ENCODE data around the gene SEMA3A.

DNA sequence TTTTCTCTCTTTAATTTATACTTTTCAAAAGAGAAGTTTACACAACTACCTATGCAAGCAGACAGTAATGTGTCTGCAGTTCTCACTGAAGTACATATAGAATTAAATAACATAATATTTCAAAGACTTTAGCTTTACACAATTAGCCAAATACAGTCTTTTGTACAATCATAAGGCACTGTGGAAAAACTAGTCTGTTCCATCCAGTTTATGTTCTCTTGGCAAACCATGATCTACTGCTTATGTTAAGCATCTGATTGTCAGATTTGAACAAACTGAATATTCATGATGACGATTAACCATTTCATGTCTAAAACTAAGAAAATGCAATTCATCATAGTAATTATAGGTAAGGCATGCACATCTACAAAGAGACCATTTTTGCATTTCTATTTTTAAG is 842 bp downstream of the SEMA3A start:
- TF ChIP-seq KDM5B (CRISPR knock-in tag; IDR thresholded peaks at IDR 0.05; ENCODE audit: borderline replicate concordance), result no peak
- TF ChIP-seq RBFOX2 (IDR thresholded peaks at IDR 0.05; ENCODE audit: low read depth, low read length), result no peak
- no peak for TF ChIP-seq CHCHD3 (CRISPR knock-in tag; IDR thresholded peaks at IDR 0.05)
- TF ChIP-seq, protein P1, sequence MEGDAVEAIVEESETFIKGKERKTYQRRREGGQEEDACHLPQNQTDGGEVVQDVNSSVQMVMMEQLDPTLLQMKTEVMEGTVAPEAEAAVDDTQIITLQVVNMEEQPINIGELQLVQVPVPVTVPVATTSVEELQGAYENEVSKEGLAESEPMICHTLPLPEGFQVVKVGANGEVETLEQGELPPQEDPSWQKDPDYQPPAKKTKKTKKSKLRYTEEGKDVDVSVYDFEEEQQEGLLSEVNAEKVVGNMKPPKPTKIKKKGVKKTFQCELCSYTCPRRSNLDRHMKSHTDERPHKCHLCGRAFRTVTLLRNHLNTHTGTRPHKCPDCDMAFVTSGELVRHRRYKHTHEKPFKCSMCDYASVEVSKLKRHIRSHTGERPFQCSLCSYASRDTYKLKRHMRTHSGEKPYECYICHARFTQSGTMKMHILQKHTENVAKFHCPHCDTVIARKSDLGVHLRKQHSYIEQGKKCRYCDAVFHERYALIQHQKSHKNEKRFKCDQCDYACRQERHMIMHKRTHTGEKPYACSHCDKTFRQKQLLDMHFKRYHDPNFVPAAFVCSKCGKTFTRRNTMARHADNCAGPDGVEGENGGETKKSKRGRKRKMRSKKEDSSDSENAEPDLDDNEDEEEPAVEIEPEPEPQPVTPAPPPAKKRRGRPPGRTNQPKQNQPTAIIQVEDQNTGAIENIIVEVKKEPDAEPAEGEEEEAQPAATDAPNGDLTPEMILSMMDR (CRISPR knock-in tag; IDR thresholded peaks at IDR 0.05), result no peak
- TF ChIP-seq, protein P2, sequence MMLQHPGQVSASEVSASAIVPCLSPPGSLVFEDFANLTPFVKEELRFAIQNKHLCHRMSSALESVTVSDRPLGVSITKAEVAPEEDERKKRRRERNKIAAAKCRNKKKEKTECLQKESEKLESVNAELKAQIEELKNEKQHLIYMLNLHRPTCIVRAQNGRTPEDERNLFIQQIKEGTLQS (CRISPR knock-in tag; IDR thresholded peaks at IDR 0.05), result no peak
- no peak for TF ChIP-seq ZNF292 (CRISPR knock-in tag; IDR thresholded peaks at IDR 0.05; ENCODE audit: borderline replicate concordance, low read depth)
- no peak for TF ChIP-seq EP300 (IDR thresholded peaks at IDR 0.05; ENCODE audit: low read depth in 2 of 2, low read length in 2 of 2)
- no peak for TF ChIP-seq EP300 (CRISPR knock-in tag; IDR thresholded peaks at IDR 0.05; ENCODE audit: borderline replicate concordance)
- TF ChIP-seq CEBPB (IDR thresholded peaks at IDR 0.05; ENCODE audit: borderline replicate concordance, low read depth, low read length), result no peak
- TF ChIP-seq TBX3 (IDR thresholded peaks at IDR 0.05; ENCODE audit: borderline replicate concordance), result no peak
